SU-DHL-6 (cell line): Measurements from ENCODE around the gene CLMP.

ENCODE experiments used
- CTCF ChIP-seq: fragments of 200-600 bp; sonication (generic); IDR thresholded peaks from one replicate; pipeline ENCODE4 v1.5.1; 2017; ENCODE audit warnings: antibody characterized with exemption, mild to moderate bottlenecking, low read length, moderate library complexity; ENCODE audit not compliant: insufficient read depth, poor library complexity, severe bottlenecking
- EZH2phosphoT487 ChIP-seq: fragments of 200-600 bp; sonication (generic), shearing (Covaris generic); conservative IDR thresholded peaks from 2 replicates; pipeline ENCODE4 v1.6.1; 2018; ENCODE audit warnings: mild to moderate bottlenecking, antibody characterized with exemption, low read length, moderate library complexity, mixed read lengths

GRCh38 chr11:123180574-123180973, 14.5 kb downstream of the CLMP start:
- TF ChIP-seq CTCF (no peak), EZH2phosphoT487 (no peak)
